Prostate gland (tissue), 2 donors: Measurements from ENCODE around the gene COG5. TPM values are rescaled to one million over a fixed set of nuclear protein-coding genes. Genes with fewer than 3 reads are reported as not detected.

Experiments used
- DNase-seq: peaks from one replicate; pipeline ENCODE4 v3.0.0-alpha.2; 2019; ENCODE audit warnings: low spot score
- H3K27ac ChIP-seq, 2 donors: fragments of 200-600 bp; sonication (generic); 2 replicates each; pipeline ENCODE4 v1.5.1; 2017 to 2019
- H3K27me3 ChIP-seq: fragments of 200-600 bp; sonication (generic); replicated peaks from 2 replicates; pipeline ENCODE4 v1.5.1; 2019; ENCODE audit not compliant: insufficient read depth
- H3K36me3 ChIP-seq, 2 donors: fragments of 200-600 bp; sonication (generic); 1 replicate in 1 of 2; 2 replicates in 1 of 2; pipeline versions ENCODE4 v1.5.1 to v1.8.1; 2017 to 2019
- H3K4me1 ChIP-seq: fragments of 200-600 bp; sonication (generic); replicated peaks from 2 replicates; pipeline ENCODE4 v1.5.1; 2019
- H3K4me3 ChIP-seq, 2 donors: fragments of 200-600 bp; sonication (generic); 2 replicates each; pipeline ENCODE4 v1.5.1; 2017 to 2019
- H3K9me3 ChIP-seq: fragments of 200-600 bp; sonication (generic); 2 replicates; pipeline ENCODE4 v1.5.1; 2017
- POLR2A ChIP-seq: fragments of 450-650 bp; IDR thresholded peaks from one replicate; pipeline ENCODE4 v1.6.1; 2016; ENCODE audit warnings: antibody characterized with exemption, mild to moderate bottlenecking
- POLR2AphosphoS5 ChIP-seq: sonication (generic); formaldehyde crosslinking; IDR thresholded peaks from one replicate; pipeline ENCODE4 v1.6.1; 2017; ENCODE audit warnings: antibody characterized with exemption
- WGBS: methylation state at CpG from one replicate; pipeline ENCODE4 v1.1.5; 2018; 5-methylcytosine and 5-hydroxymethylcytosine counted together
- intact Hi-C: fragments of 100-400 bp; cut with DNase I; formaldehyde crosslinking; loops from one replicate; pipeline ENCODE4 v1.14.2; 2022
- total RNA-seq, 2 donors: library from RNA; depleted of rRNA; stranded (reverse); fragments of >200 nt; gene quantifications; one replicate each; pipeline ENCODE4 v1.1.0, GENCODE V29; 2016
- TF ChIP-seq, protein P1 (sequence below), 4 experiments: fragments of 200-600 bp in 2 of 4; fragments of 450-650 bp in 2 of 4; sonication (generic) in 2 of 4; IDR thresholded peaks; 1 replicate in 3 of 4; 2 replicates in 1 of 4; pipeline ENCODE4 v1.5.1; 2016 to 2019; ENCODE audit warnings: antibody characterized with exemption in 4 of 4, mild to moderate bottlenecking in 2 of 4, moderate library complexity in 2 of 4

The COG5 gene
- total RNA-seq, 2 donors from 2014 or later = 35.1 to 86.4 TPM

DNA sequence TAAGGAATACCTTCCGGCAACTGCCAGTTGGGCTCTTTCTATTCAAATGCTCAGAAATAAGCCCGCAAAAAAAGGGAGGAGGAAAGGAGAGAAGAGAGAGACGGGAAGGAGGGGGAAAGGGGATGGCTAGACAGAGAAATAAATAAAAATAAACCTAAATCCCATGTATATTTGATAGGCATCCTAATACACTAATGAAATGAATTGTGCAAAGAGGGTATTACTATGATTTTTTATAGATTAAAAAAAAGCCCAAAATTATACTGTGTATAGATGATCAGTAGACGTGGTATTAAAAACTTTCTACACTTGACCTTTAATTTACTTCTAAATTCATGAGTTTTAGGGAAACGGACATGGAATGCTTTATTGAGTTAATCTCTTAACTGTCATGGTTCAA lies 305.0 kb downstream of the COG5 start:
- Histone ChIP-seq H3K27ac (no peak overlapping the region), H3K4me1 (no peaks in the 10 kb centered on the region), H3K9me3 (no peaks in the 10 kb centered on the region), H3K36me3 (no peaks in the 10 kb centered on the region), H3K27me3 (no peaks in the 10 kb centered on the region), H3K4me3 (no peak overlapping the region)
- TF ChIP-seq, protein P1, sequence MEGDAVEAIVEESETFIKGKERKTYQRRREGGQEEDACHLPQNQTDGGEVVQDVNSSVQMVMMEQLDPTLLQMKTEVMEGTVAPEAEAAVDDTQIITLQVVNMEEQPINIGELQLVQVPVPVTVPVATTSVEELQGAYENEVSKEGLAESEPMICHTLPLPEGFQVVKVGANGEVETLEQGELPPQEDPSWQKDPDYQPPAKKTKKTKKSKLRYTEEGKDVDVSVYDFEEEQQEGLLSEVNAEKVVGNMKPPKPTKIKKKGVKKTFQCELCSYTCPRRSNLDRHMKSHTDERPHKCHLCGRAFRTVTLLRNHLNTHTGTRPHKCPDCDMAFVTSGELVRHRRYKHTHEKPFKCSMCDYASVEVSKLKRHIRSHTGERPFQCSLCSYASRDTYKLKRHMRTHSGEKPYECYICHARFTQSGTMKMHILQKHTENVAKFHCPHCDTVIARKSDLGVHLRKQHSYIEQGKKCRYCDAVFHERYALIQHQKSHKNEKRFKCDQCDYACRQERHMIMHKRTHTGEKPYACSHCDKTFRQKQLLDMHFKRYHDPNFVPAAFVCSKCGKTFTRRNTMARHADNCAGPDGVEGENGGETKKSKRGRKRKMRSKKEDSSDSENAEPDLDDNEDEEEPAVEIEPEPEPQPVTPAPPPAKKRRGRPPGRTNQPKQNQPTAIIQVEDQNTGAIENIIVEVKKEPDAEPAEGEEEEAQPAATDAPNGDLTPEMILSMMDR (IDR thresholded peaks at IDR 0.05) = no peak
- no peak for TF ChIP-seq POLR2A
- TF ChIP-seq POLR2AphosphoS5 = no peak
- whole genome bisulfite sequencing = 91% methylated on average over 5 of the region's 5 CpGs
- intact Hi-C loops = no loop called here
- no peak for DNase-seq

DNA sequence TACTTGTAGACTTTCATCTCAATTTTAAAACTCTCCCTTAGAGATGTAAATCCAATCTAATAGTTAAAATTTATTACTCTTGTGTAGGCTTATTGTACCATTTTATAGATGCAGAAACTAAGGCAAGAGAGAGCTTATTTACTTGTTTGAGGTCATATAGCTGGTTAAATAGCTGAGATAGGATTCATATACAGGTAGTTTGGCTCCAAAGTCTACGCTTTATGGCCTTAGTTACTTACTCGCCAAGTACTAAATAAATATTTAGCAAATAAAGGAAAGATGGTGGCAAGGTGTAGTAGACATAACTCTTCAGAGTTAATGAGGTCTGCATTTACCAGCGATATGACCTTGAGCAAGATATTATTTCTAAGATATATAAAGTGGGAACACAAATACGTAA lies 308.1 kb downstream of the COG5 start:
- Histone ChIP-seq H3K27me3 (no peaks in the 10 kb centered on the region), H3K4me1 (no peaks in the 10 kb centered on the region), H3K9me3 (no peaks in the 10 kb centered on the region), H3K27ac (no peak overlapping the region), H3K4me3 (no peak overlapping the region), H3K36me3 (no peaks in the 10 kb centered on the region)
- TF ChIP-seq POLR2AphosphoS5 = no peak
- TF ChIP-seq, protein P1 (IDR thresholded peaks at IDR 0.05) = no peak
- no peak for TF ChIP-seq POLR2A
- intact Hi-C loops = no loop called here
- DNase-seq = no peak
- WGBS = 95% methylated on average over 4 of the region's 4 CpGs

DNA sequence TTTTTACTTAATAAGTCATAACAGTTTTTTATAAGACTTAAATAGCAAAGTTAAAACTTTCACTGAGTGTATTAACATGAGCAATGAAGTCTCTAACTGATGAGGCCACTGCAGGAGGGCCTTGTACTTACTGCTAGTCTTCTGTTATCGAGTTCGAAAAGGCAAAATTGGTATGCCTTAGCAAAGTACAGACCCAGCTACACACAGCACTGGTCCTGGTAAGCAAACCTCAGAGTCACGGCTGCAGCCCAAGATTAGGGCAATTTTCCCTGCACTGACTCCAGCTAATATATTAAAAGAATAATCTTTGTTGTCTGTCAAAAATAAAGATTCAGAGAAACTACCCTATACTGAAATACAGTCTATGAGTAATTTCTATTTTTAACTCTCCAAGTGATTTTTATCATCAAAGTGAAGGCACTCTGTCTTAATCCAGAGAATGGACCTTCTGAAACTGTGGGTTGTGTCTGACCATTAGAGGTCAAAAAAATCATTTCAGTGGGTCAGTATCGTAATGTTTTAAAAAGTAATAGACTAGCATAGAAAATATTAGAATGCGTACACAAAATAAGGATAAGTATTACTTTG lies 309.2 kb downstream of the COG5 start:
- no peak for TF ChIP-seq POLR2AphosphoS5
- TF ChIP-seq, protein P1 (IDR thresholded peaks at IDR 0.05) = no peak
- TF ChIP-seq POLR2A = no peak
- DNase-seq = no peak
- Histone ChIP-seq H3K9me3 (no peaks in the 10 kb centered on the region), H3K4me1 (no peaks in the 10 kb centered on the region), H3K27me3 (no peaks in the 10 kb centered on the region), H3K36me3 (no peaks in the 10 kb centered on the region), H3K4me3 (no peak overlapping the region), H3K27ac (no peak overlapping the region)
- 94% methylated on average over 5 of the region's 5 CpGs for WGBS
- intact Hi-C loops = no loop called here

DNA sequence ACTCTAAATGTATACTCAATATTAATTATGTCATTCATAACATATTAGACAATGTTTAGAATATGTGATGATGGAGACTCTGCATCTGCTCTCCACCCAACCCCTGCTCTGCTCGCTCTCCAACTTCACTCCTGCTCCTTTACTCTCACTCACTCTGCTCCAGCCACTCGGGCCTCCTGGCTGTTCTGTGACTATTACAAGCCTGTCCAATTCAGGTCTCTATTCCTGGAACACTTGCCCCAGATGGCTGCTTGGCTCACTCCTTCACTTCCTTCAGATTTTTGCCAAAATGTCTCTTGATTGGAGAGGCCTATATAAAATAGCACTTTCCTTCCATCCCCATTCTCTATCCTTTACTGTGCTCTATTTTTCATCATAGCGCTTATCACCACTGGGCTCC lies 310.1 kb downstream of the COG5 start:
- Histone ChIP-seq H3K4me1 (no peaks in the 10 kb centered on the region), H3K36me3 (no peaks in the 10 kb centered on the region), H3K4me3 (no peak overlapping the region), H3K9me3 (no peaks in the 10 kb centered on the region), H3K27ac (no peak overlapping the region), H3K27me3 (no peaks in the 10 kb centered on the region)
- intact Hi-C loops = no loop called here
- no peak for DNase-seq
- WGBS = 82% methylated on average over 3 of the region's 3 CpGs
- TF ChIP-seq POLR2AphosphoS5 = no peak
- TF ChIP-seq, protein P1 (IDR thresholded peaks at IDR 0.05) = no peak
- no peak for TF ChIP-seq POLR2A

GRCh38 chr7:107251963-107252362 lies 311.8 kb downstream of the COG5 start:
- Histone ChIP-seq H3K27me3 (no peaks in the 10 kb centered on the region), H3K27ac (no peak overlapping the region), H3K4me1 (no peaks in the 10 kb centered on the region), H3K4me3 (no peak overlapping the region), H3K36me3 (no peaks in the 10 kb centered on the region), H3K9me3 (no peaks in the 10 kb centered on the region)
- TF ChIP-seq POLR2A (no peak), POLR2AphosphoS5 (no peak)
- TF ChIP-seq, protein P1 (IDR thresholded peaks at IDR 0.05) = no peak
- DNase-seq = no peak
- WGBS = 92% methylated on average over 3 of the region's 3 CpGs
- intact Hi-C loops = no loop called here
